Common myeloid progenitor, CD34-positive (primary cell): ENCODE results near the gene ZNF30.

ENCODE experiments used
- CTCF ChIA-PET: fragments of 350-600 bp; sonication (Branson Sonifier 250); formaldehyde crosslinking; loops from one replicate; lab custom pipeline; 2021; ENCODE audit warnings: antibody characterized with exemption; lab: Charles Lee
- POLR2A ChIA-PET: fragments of 350-600 bp; sonication (Branson Sonifier 250); formaldehyde crosslinking; loops from one replicate; lab custom pipeline; 2021; ENCODE audit warnings: antibody characterized with exemption; lab: Charles Lee
- DNase-seq, 3 donors: peaks; one replicate each; pipeline versions ENCODE4 v3.0.0 to v3.0.0-alpha.2; 2013
- H3K27ac ChIP-seq, 2 experiments: 1 replicate in 1 of 2; 2 replicates in 1 of 2; pipeline ENCODE4 v1.7.0; 2013; ENCODE audit warnings: inconsistent platforms in 2 of 2, low read length in 2 of 2, mild to moderate bottlenecking in 2 of 2, low read depth in 1 of 2, moderate library complexity in 1 of 2; ENCODE audit not compliant: severe bottlenecking in 2 of 2, insufficient read depth in 1 of 2, poor library complexity in 1 of 2
- H3K27me3 ChIP-seq, 5 experiments: replicated peaks in 2 of 5; 1 replicate in 3 of 5; 2 replicates in 2 of 5; pipeline versions ENCODE4 v1.6.1 to v1.7.0; 2013; ENCODE audit warnings: low read length in 4 of 5, mild to moderate bottlenecking in 2 of 5, moderate library complexity in 2 of 5, inconsistent platforms in 1 of 5; ENCODE audit not compliant: insufficient read depth in 5 of 5, control insufficient read depth in 4 of 5
- H3K36me3 ChIP-seq, 4 experiments: 1 replicate in 2 of 4; 2 replicates in 2 of 4; pipeline versions ENCODE4 v1.6.1 to v1.7.0; 2013; ENCODE audit warnings: low read length in 3 of 4, control low read depth in 1 of 4, mild to moderate bottlenecking in 1 of 4; ENCODE audit not compliant: control insufficient read depth in 4 of 4, insufficient read depth in 4 of 4
- H3K4me1 ChIP-seq, 4 experiments: 1 replicate in 3 of 4; 2 replicates in 1 of 4; pipeline versions ENCODE4 v1.6.1 to v1.7.1; 2013; ENCODE audit warnings: low read length in 3 of 4, mild to moderate bottlenecking in 3 of 4, control low read depth in 1 of 4, inconsistent platforms in 1 of 4, moderate library complexity in 1 of 4; ENCODE audit not compliant: control insufficient read depth in 4 of 4, insufficient read depth in 4 of 4; ENCODE audit errors: control extremely low read depth in 1 of 4
- H3K4me3 ChIP-seq, 7 experiments: 1 replicate in 4 of 7; 2 replicates in 3 of 7; pipeline versions ENCODE4 v1.5.1 to v1.7.0; 2013; ENCODE audit warnings: mild to moderate bottlenecking in 7 of 7, low read length in 6 of 7, moderate library complexity in 6 of 7, inconsistent platforms in 2 of 7, low read depth in 2 of 7, control low read depth in 1 of 7; ENCODE audit not compliant: insufficient read depth in 4 of 7, control insufficient read depth in 1 of 7; ENCODE audit errors: extremely low read depth in 1 of 7
- H3K9me3 ChIP-seq, 5 experiments: 1 replicate in 4 of 5; 2 replicates in 1 of 5; pipeline versions ENCODE4 v1.6.1 to v1.7.1; 2013; ENCODE audit warnings: low read length in 4 of 5, mild to moderate bottlenecking in 2 of 5, inconsistent platforms in 1 of 5, low read depth in 1 of 5, moderate library complexity in 1 of 5; ENCODE audit not compliant: control insufficient read depth in 4 of 5, insufficient read depth in 2 of 5; ENCODE audit errors: control extremely low read depth in 1 of 5
- WGBS: methylation state at CpG from one replicate; pipeline ENCODE4 v1.1.5; 2013; ENCODE audit not compliant: insufficient coverage; 5-methylcytosine and 5-hydroxymethylcytosine counted together

Gene ZNF30

GRCh38 chr19:34926361-34926684 lies 380 bp upstream of the ZNF30 start:
- whole genome bisulfite sequencing = no CpG with 5 or more reads among the region's 3 CpGs
- POLR2A ChIA-PET = interaction anchor here (0.6 kb wide), 1 partner anchor 53 kb away, joined by 3 read pairs; no protein-coding TSS in a partner anchor
- H3K9me3 ChIP-seq = peaks cover 0 to 13% (median 1%) of the 10 kb centered on the region in 5 experiments
- H3K27ac ChIP-seq = peak overlapping the region in 1 of 2 experiments; percentile 64
- H3K27me3 ChIP-seq = no peaks in the 10 kb centered on the region
- DNase-seq = no peak
- peaks cover 0 to 16% (median 0%) of the 10 kb centered on the region in 4 experiments for H3K36me3 ChIP-seq
- CTCF ChIA-PET = interaction anchor here (0.6 kb wide), 1 partner anchor 287 kb away, joined by 3 read pairs; no protein-coding TSS in a partner anchor
- H3K4me1 ChIP-seq = peaks cover 4 to 11% (median 7%) of the 10 kb centered on the region in 4 experiments
- H3K4me3 ChIP-seq = peak overlapping the region in 4 of 7 experiments; percentile 73 to 88 (median 80)

GRCh38 chr19:34932494-34932893 lies 5.8 kb downstream of the ZNF30 start:
- ChIA-PET POLR2A (no interaction called here), CTCF (no interaction called here)
- DNase-seq = no peak
- WGBS = 100% methylated on average over 1 of the region's 6 CpGs
- peaks cover 10 to 75% (median 34%) of the 10 kb centered on the region in 4 experiments for H3K36me3 ChIP-seq
- no peaks in the 10 kb centered on the region for H3K27me3 ChIP-seq
- no peak overlapping the region for H3K27ac ChIP-seq
- no peak overlapping the region for H3K4me3 ChIP-seq
- H3K4me1 ChIP-seq = peaks cover under 1 to 7% (median 3%) of the 10 kb centered on the region in 4 experiments
- peaks cover 0 to 13% (median 6%) of the 10 kb centered on the region in 5 experiments for H3K9me3 ChIP-seq

GRCh38 chr19:34936184-34936583 lies 9.5 kb downstream of the ZNF30 start:
- 100% methylated on average over 3 of the region's 4 CpGs for WGBS
- Histone ChIP-seq H3K27me3 (no peaks in the 10 kb centered on the region), H3K27ac (no peak overlapping the region), H3K4me1 (no peaks in the 10 kb centered on the region), H3K9me3 (peaks cover 2 to 32% (median 12%) of the 10 kb centered on the region in 5 experiments), H3K4me3 (no peak overlapping the region), H3K36me3 (peaks cover 10 to 79% (median 35%) of the 10 kb centered on the region in 4 experiments)
- DNase-seq = no peak
- ChIA-PET CTCF (no interaction called here), POLR2A (no interaction called here)

- Histone ChIP-seq H3K27me3 (no peaks in the 10 kb centered on the region), H3K27ac (no peak overlapping the region), H3K36me3 (peaks cover 3 to 70% (median 26%) of the 10 kb centered on the region in 4 experiments), H3K9me3 (peaks cover 4 to 56% (median 22%) of the 10 kb centered on the region in 5 experiments), H3K4me3 (no peak overlapping the region), H3K4me1 (no peaks in the 10 kb centered on the region)
- DNase-seq = no peak
- POLR2A ChIA-PET = no interaction called here
- CTCF ChIA-PET = no interaction called here
- WGBS = 86% methylated on average over 4 of the region's 10 CpGs
Measured at GRCh38 chr19:34938886-34939285, 12.2 kb downstream of the ZNF30 start.

- no peaks in the 10 kb centered on the region for H3K27me3 ChIP-seq
- ChIA-PET CTCF (no interaction called here), POLR2A (no interaction called here)
- no peak overlapping the region for H3K4me3 ChIP-seq
- H3K9me3 ChIP-seq = peaks cover 13 to 84% (median 38%) of the 10 kb centered on the region in 5 experiments
- peaks cover 0 to 64% (median 22%) of the 10 kb centered on the region in 4 experiments for H3K36me3 ChIP-seq
- H3K27ac ChIP-seq = no peak overlapping the region
- 95% methylated on average over 13 of the region's 13 CpGs for WGBS
- no peak for DNase-seq
- H3K4me1 ChIP-seq = no peaks in the 10 kb centered on the region
Measured at GRCh38 chr19:34943861-34944573, 17.3 kb downstream of the ZNF30 start.

- POLR2A ChIA-PET = no interaction called here
- DNase-seq = peak in 1 of 3 donors; percentile 41
- Histone ChIP-seq H3K4me3 (no peak overlapping the region), H3K27ac (no peak overlapping the region), H3K9me3 (peaks cover 30 to 91% (median 41%) of the 10 kb centered on the region in 5 experiments), H3K4me1 (no peaks in the 10 kb centered on the region), H3K36me3 (peaks cover 31 to 85% (median 36%) of the 10 kb centered on the region in 4 experiments), H3K27me3 (no peaks in the 10 kb centered on the region)
- CTCF ChIA-PET = no interaction called here
Measured at GRCh38 chr19:34953092-34953491, 26.4 kb downstream of the ZNF30 start.
